Measurements from ENCODE around the gene CHD2.

DNA sequence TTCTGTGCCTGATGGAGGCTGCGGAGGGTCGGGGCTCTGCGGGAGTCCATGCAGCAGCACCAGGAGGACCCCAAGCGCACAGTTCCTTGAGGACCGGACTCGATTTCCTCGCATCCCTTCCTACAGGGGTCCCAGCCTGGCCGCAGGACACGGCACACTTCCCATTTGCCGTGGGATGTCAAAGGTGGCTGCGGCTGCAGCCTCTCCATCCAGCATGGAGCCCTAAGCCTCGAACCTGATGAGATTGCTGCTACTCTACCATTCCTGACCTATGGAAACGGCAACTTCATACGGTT lies 148.2 kb downstream of the CHD2 start:
- TF ChIP-seq, protein P1, sequence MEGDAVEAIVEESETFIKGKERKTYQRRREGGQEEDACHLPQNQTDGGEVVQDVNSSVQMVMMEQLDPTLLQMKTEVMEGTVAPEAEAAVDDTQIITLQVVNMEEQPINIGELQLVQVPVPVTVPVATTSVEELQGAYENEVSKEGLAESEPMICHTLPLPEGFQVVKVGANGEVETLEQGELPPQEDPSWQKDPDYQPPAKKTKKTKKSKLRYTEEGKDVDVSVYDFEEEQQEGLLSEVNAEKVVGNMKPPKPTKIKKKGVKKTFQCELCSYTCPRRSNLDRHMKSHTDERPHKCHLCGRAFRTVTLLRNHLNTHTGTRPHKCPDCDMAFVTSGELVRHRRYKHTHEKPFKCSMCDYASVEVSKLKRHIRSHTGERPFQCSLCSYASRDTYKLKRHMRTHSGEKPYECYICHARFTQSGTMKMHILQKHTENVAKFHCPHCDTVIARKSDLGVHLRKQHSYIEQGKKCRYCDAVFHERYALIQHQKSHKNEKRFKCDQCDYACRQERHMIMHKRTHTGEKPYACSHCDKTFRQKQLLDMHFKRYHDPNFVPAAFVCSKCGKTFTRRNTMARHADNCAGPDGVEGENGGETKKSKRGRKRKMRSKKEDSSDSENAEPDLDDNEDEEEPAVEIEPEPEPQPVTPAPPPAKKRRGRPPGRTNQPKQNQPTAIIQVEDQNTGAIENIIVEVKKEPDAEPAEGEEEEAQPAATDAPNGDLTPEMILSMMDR (IDR thresholded peaks at IDR 0.05) = no peak
- TF ChIP-seq POLR2A (IDR thresholded peaks at IDR 0.05) = no peak
- no peak for TF ChIP-seq POLR2AphosphoS5 (IDR thresholded peaks at IDR 0.05)
- TF ChIP-seq EP300 (IDR thresholded peaks at IDR 0.05) = no peak

All from upper lobe of left lung (tissue), 4 donors.